ENCODE data around the gene FAM221B.

The FAM221B gene

DNA sequence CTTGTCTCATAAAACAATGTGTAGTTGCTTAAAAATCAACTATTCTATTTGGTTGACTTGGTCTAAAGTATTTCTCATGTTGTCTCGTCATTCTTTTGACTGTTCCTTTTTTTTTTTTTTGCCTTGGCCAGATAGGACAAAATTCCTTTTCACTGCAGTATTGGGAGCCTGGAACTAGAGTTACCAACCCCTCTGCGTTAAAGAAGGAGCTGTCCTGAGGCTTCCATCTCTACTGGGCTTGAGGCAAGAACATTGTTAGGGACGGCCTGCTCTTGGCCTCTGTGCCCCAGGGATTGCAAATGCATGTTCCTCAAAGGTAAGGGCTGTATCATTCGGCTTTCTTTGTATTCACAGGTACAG is 38.5 kb downstream of the FAM221B start:
- DNase-seq: no peak

DNA sequence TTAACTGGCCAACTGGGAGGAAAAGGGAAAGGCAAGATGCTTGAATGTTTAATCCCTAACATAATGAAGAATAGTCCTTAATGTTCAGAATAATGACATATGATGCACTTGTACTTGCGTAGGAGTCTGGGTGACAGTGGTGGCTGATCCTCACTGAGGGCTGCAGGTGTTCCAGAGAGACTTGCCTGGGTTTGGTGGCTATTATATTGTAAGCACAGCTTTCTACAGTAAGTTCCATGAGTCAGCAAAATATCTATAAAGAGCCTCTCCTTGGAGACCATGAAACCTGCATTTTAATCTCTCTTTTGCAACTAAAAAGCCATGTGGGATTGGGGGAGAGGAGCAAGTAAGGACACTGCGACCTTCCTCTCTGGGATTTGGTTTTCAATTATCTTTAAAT is 39.0 kb downstream of the FAM221B start:
- DNase-seq: no peak

DNA sequence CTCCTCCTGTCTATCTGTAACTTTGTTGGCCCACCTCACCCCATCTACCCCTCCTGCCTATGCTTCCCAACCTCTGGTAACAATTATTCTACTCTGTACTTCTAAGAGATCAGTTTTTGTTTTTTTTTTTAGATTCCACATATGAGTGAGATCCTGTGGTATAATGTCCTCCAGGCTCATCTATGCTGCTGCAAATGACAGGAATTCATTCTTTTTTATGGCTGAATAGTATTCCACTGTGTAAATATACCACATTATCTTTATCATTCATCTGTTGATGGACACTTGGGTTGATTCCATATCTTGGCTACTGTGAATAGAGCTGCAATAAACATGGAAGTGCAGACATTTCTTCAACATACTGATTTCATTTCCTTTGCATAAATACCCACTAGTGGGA is 45.1 kb downstream of the FAM221B start:
- DNase-seq: no peak

DNA sequence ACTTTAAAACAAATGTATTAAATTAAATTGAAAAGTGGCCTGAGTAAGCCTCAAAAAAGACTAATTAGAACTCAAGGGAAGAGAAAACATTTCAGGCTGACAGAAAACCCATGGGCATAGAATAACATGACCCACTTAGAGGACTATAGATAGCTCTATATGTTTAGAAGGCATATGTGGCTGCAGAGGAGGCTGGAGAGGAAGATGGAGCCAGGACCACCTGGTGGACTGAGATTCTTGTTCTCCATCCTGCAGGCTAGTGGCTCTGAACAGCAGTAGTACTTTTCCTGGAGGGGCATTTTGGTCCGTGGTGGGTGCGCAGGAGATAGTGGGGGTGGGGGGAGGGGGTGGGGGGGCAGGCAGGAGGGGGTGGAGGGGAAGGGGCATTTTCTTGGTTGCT is 47.5 kb downstream of the FAM221B start:
- DNase-seq: no peak

DNA sequence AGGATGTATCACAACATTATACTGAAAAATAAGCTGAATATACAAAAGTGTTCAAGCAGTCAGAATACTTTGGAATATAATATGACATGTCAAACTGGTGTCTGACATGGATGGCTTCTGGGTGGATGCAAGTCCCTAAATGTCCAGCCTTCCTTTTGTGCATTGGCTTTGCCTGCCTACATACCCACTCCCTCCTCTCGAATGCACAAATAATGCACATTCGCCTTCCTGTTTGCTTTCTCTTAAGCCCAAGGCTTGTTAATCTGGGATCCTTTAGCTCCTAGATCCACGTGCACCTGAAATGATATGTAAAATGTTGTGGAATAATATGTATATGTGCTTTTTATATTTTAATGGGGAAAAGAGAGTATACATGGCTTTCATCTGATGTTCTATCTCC is 50.0 kb downstream of the FAM221B start:
- DNase-seq: no peak

DNA sequence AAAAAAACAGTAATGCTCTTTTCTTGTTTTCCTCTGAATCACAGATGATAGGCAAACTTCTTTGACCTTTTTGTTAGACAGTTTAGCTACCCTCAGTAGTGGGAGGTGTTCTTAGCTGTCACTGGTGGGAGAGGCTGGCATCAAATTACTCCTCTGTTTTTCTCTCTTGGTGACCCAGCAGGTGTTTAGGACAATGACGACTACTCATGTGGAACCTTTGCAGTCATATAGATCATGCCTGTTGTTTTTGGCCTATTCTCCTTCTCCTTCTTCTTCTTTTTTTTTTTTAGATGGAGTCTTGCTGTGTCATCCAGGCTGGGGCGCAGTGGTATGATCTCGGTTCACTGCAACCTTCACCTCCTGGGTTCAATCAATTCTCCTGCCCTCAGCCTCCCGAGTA is 52.5 kb downstream of the FAM221B start:
- DNase-seq: no peak

DNA sequence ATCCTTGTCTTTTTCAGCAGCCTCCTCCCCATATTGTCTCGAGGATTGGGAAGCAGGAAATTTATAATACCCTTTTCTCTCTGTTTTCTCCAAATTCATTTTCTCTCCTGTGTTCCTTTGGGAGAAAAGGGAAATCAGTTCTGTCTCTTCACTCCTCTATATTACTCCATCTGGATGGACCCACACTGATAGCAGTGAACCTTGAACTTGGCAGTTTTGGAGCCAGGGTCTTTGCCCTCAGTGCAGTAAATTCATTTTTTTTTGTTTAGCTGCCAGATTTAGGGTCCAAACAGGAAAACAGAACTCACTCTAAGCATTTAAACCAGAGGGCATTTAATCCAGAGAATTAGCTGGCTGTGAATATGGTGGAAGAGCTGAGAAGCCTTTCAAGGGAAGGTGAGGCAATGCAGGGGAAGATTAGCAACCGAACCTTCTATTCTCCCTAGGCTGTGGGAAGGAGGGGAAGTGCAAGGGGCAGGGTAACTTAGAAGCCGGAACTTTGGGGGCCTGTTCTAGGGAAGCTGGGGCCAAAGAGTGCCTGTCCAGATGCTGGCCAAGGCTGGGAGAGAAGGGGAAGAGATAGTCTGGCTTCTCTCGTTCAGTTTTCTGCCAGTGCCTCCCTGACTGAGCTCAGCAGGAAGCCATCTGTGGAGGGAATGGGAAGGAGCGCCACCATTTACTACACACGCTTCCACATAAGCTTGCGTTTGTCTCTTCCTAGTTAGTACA is 53.5 kb downstream of the FAM221B start:
- DNase-seq: no peak

DNA sequence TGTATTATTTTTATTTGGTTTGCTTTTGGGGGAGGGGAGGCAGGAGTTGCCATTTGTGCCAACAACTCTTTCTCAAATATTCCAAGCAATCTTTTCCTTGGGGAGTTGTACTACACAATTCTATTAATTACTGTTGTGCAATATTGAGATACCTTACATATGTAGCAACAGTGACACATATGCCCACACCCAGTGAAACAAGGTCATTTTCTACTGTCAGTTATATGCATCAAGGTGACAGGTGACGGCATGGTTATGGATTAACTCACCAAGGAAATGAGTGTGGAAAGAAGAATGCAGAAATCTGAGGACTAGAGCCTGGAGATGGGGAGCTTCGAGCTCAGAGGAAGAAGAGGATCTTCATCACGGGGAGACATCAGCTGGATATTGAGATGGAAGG is 56.6 kb downstream of the FAM221B start:
- DNase-seq: no peak

DNA sequence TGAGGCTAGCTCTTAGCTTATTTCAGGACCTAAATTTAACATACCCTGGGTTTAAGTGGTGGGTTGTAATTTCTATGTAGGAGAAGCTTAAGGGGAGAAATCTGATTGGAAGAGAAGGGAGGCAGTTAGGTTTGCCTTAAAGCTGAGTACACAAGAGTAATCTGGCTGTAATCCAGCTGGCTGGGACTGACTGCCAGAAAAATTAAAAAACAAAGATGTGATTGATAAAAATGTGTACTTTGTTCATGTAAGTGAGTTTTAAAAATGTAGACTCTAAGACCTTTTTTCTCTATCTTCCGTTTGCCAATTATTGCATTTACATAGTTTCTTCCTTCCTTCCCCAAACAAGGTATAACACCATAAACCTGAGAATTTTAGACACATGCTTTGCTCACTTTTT is 57.0 kb downstream of the FAM221B start:
- DNase-seq: peak; percentile 28

DNA sequence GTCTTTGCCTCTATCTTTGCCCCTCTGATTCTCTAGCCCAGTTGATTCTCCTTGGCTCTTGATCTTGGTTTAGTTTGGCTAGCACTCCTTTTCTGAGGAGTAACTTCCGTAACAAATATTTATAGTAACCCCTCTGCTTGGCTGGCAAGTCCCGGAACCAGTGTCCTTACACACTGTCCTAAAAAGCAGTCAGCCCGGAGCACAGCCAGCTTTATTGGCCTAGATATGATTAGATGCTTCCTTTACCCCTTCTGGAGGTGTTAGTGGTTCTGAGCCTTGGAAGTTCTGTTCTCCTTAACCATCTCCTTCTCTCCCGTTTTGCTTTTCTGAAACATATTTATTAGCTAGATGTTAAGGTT is 57.5 kb downstream of the FAM221B start:
- DNase-seq: no peak

DNA sequence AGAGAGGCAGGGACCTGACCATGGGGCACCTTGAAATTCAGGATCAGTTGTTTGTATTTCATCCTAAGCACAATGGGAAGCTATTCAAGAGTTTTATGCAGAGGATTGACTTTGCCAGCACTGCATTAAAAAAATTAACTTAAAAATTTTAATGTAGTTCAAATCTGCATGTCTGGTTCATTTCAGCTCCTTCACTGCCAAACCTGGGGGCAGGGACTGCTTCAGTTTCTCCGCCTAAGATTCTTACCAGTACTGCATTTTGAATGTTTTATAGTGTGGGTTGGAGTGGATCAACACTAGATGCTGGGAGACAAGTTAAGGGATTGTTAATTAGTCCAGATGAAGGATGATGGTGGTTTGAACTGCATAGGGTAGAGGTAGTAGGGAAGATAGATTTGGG is 58.8 kb downstream of the FAM221B start:
- no peak for DNase-seq

DNA sequence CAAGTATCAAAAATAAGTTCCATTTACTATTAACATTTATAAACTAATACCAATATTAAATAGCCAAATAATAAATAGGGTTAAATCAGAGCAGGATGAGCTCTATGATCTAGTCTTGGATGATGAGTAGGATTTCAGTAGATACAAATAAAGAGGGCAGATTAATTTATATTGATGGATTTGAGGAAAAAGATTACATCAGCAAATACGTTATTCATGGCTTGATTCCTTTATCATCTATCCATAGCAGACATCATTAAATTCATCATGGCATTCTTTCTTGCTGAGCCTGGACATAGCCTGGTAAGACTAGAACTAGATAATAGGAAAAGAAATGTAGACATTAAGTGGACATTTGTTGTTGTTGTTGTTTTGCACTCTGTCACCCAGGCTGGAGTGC is 61.1 kb downstream of the FAM221B start:
- no peak for DNase-seq

DNA sequence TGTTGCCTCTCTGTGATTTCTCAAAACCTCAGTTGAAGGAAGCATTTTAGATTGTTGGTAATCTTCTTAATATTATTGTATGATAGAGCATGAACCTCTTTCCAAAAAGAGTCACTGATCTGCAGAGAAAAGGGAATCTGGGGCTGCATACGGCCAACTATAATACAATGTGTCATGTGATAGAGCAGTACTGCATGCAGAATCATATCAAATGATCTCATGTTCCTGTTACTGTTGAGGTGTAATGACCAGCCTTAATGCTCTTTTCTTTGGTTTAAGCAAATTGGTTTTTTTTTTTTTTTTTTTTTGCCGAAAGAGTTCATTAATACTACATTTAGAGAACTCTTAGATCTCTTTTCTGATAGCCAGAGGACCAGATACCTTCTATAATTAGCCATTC is 61.5 kb downstream of the FAM221B start:
- DNase-seq: no peak
